GM23338 (cell line): ENCODE results near the gene LGALS14.

ENCODE experiments used
- CREB1 ChIP-seq: fragments of 250-450 bp; sonication (Bioruptor Pico); IDR thresholded peaks from 2 replicates; pipeline ENCODE4 v1.5.0; 2020; ENCODE audit warnings: low read depth, mild to moderate bottlenecking, moderate library complexity
- CTCF ChIP-seq, 2 experiments: fragments of 200-600 bp in 1 of 2; sonication (generic) in 1 of 2; conservative IDR thresholded peaks; 2 replicates each; pipeline versions ENCODE4 v1.5.1 to v1.6.1; 2016 to 2017; ENCODE audit warnings: antibody characterized with exemption in 2 of 2, low read depth in 2 of 2, mild to moderate bottlenecking in 2 of 2, moderate library complexity in 1 of 2
- ETS1 ChIP-seq: IDR thresholded peaks from 2 replicates; pipeline ENCODE4 v1.6.1; 2016; ENCODE audit warnings: antibody characterized with exemption
- EZH2 ChIP-seq: fragments of 200-600 bp; sonication (generic); IDR thresholded peaks from one replicate; pipeline ENCODE4 v1.8.0; 2017; ENCODE audit warnings: antibody characterized with exemption, mild to moderate bottlenecking, low read depth; ENCODE audit not compliant: unreplicated experiment
- EZH2phosphoT487 ChIP-seq: fragments of 200-600 bp; sonication (generic); IDR thresholded peaks from one replicate; pipeline ENCODE4 v1.8.1; 2018; ENCODE audit warnings: antibody characterized with exemption; ENCODE audit not compliant: unreplicated experiment
- JUNB ChIP-seq: IDR thresholded peaks from one replicate; pipeline ENCODE4 v1.6.1; 2016; ENCODE audit warnings: antibody characterized with exemption; ENCODE audit not compliant: unreplicated experiment
- NANOG ChIP-seq: IDR thresholded peaks from 2 replicates; pipeline ENCODE4 v1.6.1; 2016; ENCODE audit warnings: antibody characterized with exemption, borderline replicate concordance
- POLR2AphosphoS5 ChIP-seq: IDR thresholded peaks from 2 replicates; pipeline ENCODE4 v1.6.1; 2016; ENCODE audit warnings: antibody characterized with exemption, low read depth
- REST ChIP-seq: IDR thresholded peaks from one replicate; pipeline ENCODE4 v1.6.1; 2018; ENCODE audit warnings: antibody characterized with exemption; ENCODE audit not compliant: unreplicated experiment
- STAT1 ChIP-seq: IDR thresholded peaks from one replicate; pipeline ENCODE4 v1.6.1; 2016; ENCODE audit warnings: antibody characterized with exemption; ENCODE audit not compliant: unreplicated experiment
- ZNF114 ChIP-seq: fragments of 250-450 bp; sonication (Bioruptor Pico); IDR thresholded peaks from 2 replicates; pipeline ENCODE4 v1.5.0; 2020; ENCODE audit warnings: mild to moderate bottlenecking, moderate library complexity
- ZNF331 ChIP-seq: fragments of 250-450 bp; sonication (Bioruptor Pico); IDR thresholded peaks from 2 replicates; pipeline ENCODE4 v1.5.0; 2020; ENCODE audit warnings: low read depth, mild to moderate bottlenecking, moderate library complexity
- ZNF462 ChIP-seq: fragments of 250-450 bp; sonication (Bioruptor Pico); IDR thresholded peaks from 2 replicates; pipeline ENCODE4 v1.5.0; 2020; ENCODE audit warnings: mild to moderate bottlenecking, moderate library complexity

GRCh38 chr19:39698535-39698934 lies 5.7 kb upstream of the LGALS14 start:
- no peak for TF ChIP-seq CTCF (conservative IDR thresholded peaks at IDR 0.05; ENCODE audit: low read depth in 2 of 2)
- TF ChIP-seq CREB1 (CRISPR knock-in tag): no peak
- no peak for TF ChIP-seq EZH2
- no peak for TF ChIP-seq POLR2AphosphoS5
- no peak for TF ChIP-seq ZNF331
- no peak for TF ChIP-seq EZH2phosphoT487
- TF ChIP-seq NANOG: no peak
- no peak for TF ChIP-seq STAT1
- TF ChIP-seq ETS1: no peak
- TF ChIP-seq REST: no peak
- no peak for TF ChIP-seq JUNB
- no peak for TF ChIP-seq ZNF114
- TF ChIP-seq ZNF462: no peak
